Fibroblast of lung (primary cell): Measurements from ENCODE around the gene MYL6.

ENCODE experiments used
- EZH2 ChIP-seq: IDR thresholded peaks from 2 replicates; pipeline ENCODE4 v1.5.1; 2012; ENCODE audit warnings: low read length, control low read depth, mild to moderate bottlenecking; ENCODE audit errors: missing control alignments
- TF ChIP-seq, protein P1 (sequence below), 2 donors: IDR thresholded peaks in 1 of 2; conservative IDR thresholded peaks in 1 of 2; 1 replicate in 1 of 2; 2 replicates in 1 of 2; pipeline ENCODE4 v1.5.1; 2011 to 2012; ENCODE audit warnings: low read length in 2 of 2, control low read depth in 1 of 2, inconsistent platforms in 1 of 2, low read depth in 1 of 2, mild to moderate bottlenecking in 1 of 2

DNA sequence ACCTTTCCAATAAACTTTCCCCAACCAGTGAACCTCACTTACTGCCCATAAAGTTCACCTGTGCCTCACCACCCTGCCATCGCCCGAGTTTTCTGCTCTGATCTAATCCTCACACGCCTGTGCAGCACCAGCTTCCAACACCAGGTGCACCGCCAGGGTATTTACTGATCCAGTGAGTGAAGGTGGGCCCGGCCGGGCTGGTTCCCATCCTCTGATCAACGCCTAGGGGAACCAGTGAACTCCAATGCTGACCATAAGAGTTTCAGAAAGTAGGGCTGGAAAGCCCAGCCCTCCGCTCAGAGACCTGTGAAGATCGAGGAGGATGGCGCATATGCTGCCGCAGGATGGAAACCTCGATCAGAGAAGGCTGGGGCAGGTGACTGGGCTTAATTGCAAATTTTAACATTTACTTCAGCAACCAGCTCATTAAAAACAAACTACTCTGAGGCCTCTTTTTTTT lies 6.5 kb upstream of the MYL6 start:
- TF ChIP-seq, protein P1, sequence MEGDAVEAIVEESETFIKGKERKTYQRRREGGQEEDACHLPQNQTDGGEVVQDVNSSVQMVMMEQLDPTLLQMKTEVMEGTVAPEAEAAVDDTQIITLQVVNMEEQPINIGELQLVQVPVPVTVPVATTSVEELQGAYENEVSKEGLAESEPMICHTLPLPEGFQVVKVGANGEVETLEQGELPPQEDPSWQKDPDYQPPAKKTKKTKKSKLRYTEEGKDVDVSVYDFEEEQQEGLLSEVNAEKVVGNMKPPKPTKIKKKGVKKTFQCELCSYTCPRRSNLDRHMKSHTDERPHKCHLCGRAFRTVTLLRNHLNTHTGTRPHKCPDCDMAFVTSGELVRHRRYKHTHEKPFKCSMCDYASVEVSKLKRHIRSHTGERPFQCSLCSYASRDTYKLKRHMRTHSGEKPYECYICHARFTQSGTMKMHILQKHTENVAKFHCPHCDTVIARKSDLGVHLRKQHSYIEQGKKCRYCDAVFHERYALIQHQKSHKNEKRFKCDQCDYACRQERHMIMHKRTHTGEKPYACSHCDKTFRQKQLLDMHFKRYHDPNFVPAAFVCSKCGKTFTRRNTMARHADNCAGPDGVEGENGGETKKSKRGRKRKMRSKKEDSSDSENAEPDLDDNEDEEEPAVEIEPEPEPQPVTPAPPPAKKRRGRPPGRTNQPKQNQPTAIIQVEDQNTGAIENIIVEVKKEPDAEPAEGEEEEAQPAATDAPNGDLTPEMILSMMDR (conservative IDR thresholded peaks at IDR 0.05 in 1 of 2, IDR thresholded peaks at IDR 0.05 in 1 of 2; ENCODE audit: low read depth in 1 of 2, low read length in 2 of 2) = peak; percentile 19 to 39
- no peak for TF ChIP-seq EZH2
